Fibroblast of lung (primary cell): Measurements from ENCODE around the gene NCKAP5.

ENCODE experiments used
- CTCF ChIP-seq, 2 donors: IDR thresholded peaks in 1 of 2; conservative IDR thresholded peaks in 1 of 2; 1 replicate in 1 of 2; 2 replicates in 1 of 2; pipeline ENCODE4 v1.5.1; 2011 to 2012; ENCODE audit warnings: low read length in 2 of 2, control low read depth in 1 of 2, inconsistent platforms in 1 of 2, low read depth in 1 of 2, mild to moderate bottlenecking in 1 of 2
- EZH2 ChIP-seq: IDR thresholded peaks from 2 replicates; pipeline ENCODE4 v1.5.1; 2012; ENCODE audit warnings: low read length, control low read depth, mild to moderate bottlenecking; ENCODE audit errors: missing control alignments

GRCh38 chr2:133352719-133353118, 215.5 kb downstream of the NCKAP5 start:
- TF ChIP-seq EZH2 (no peak), CTCF (conservative IDR thresholded peaks at IDR 0.05 in 1 of 2, IDR thresholded peaks at IDR 0.05 in 1 of 2; ENCODE audit: low read depth in 1 of 2, low read length in 2 of 2) (no peak)
